ENCODE results near the gene EML6.
"Not testable (repeated sequence)": the region's sequence is repeated elsewhere in the genome, so short reads cannot be mapped to it uniquely, and the experiment has no call there.

Gene EML6

GRCh38 chr2:54838585-54839035, 115.1 kb downstream of the EML6 start:
- DNase-seq (ENCODE audit: low spot score): peak; percentile 60
- ChIA-PET POLR2A (ENCODE audit: low non-redundant PET) (no interaction called here), CTCF (interaction anchor here (0.5 to 1.5 kb wide), 21 partner anchors 10 to 733 kb away, joined by 3 to 8 read pairs (median 4); partner anchors contain the start of gene EML6)
- H3K27ac ChIP-seq: no peak overlapping the region
- peak; percentile 92 for TF ChIP-seq CTCF (conservative IDR thresholded peaks at IDR 0.05; ENCODE audit: low read depth)

DNA sequence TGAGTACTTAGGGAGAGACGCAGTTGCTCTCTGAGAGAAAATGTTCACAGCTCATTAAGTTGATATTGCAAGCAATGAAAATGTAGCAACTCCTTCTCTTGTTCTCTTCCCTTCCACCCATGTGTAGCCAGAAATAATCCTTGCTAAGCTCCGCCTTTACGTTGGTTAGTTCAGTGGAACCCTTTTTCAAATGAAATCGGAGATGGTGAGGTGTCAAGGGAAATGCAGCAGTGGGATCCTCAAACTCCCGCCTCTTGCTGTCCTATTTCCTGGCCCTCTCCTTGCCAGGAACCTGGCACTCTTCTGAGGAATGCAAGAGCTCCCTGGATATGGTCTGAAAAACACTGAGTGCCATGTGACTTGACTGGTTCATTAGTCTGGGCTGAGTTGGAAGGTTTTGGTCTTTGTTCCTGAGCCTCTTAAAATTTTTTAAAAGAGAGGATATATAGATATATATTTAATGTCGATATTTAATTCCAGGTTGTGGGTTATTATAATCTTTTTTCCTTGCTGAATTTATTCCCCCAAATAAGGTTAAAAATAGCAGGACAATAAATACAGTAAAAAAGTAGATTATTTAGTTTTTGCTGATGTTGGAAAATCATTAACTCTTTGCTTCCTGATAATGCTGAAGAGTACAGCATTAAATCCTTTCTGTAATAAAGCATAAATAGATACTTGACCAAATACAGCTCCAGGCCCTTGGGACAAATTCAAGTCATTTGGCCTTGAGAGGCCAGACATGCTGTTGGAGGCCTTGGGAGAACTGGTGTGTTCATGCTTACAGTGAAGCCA, 116.2 kb downstream of the EML6 start:
- ChIA-PET CTCF (interaction anchor here (0.6 to 1.5 kb wide), 8 partner anchors 16 to 201 kb away, joined by 3 to 8 read pairs (median 4); partner anchors contain the start of gene EML6), POLR2A (ENCODE audit: low non-redundant PET) (no interaction called here)
- DNase-seq (ENCODE audit: low spot score): no peak
- no peak overlapping the region for H3K27ac ChIP-seq
- no peak for TF ChIP-seq CTCF (conservative IDR thresholded peaks at IDR 0.05; ENCODE audit: low read depth)

DNA sequence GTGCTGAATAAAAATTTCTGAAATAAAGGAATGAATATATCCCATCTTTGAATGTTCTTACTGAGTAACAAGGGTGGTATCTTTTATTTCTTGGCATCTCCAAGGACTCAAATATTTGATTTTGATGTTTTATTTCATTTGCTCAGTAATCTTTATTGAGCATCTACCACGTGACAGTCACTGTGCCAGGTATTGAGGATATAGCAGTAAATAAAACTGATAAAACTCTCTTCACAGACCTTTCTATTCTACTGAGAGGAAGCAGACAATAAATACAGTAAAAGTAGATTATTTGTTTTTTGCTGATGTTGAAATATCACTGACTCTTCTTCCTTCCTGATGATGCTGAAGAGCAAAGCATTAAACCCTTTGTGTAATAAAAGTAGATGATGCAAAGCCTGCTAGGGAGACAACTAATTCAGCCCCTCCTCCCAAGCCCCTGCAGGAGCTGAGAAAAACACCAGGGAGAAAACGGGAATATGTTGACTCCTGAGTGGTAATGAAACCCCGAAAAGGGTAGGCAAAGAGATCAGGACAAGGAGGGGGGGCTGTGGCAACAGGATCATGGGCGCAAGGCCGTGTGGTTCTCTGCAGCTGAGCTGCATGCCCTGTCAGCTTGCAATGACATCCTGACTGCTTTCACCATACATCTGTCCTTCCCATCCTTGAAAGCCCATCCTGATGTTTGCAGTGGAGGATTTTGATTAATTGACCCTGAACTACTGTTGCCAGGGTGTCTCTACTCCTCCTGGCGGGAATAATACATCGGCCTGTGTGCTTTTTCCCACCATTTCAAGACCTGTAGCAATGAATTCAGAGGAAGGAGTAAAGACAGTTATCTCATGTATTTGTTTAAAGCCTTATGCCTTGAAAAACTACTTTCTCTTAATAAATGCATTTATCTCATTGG, 117.4 kb downstream of the EML6 start:
- H3K27ac ChIP-seq: no peak overlapping the region
- POLR2A ChIA-PET (ENCODE audit: low non-redundant PET): no interaction called here
- CTCF ChIA-PET: interaction anchor here (0.6 kb wide), 1 partner anchor 200 kb away, joined by 3 read pairs; no protein-coding TSS in a partner anchor
- TF ChIP-seq CTCF (conservative IDR thresholded peaks at IDR 0.05; ENCODE audit: low read depth): no peak
- DNase-seq (ENCODE audit: low spot score): no peak

GRCh38 chr2:54841500-54841899, 118.0 kb downstream of the EML6 start:
- POLR2A ChIA-PET (ENCODE audit: low non-redundant PET); DNase-seq (ENCODE audit: low spot score); H3K27ac ChIP-seq; CTCF ChIA-PET: not testable (repeated sequence)

- ChIA-PET POLR2A (ENCODE audit: low non-redundant PET) (no interaction called here), CTCF (interaction anchor here (0.6 kb wide), 1 partner anchor 141 kb away, joined by 3 read pairs; no protein-coding TSS in a partner anchor)
- TF ChIP-seq CTCF (conservative IDR thresholded peaks at IDR 0.05; ENCODE audit: low read depth): no peak
- DNase-seq (ENCODE audit: low spot score): no peak
- no peak overlapping the region for H3K27ac ChIP-seq
Observed at GRCh38 chr2:54845094-54845493, 121.6 kb downstream of the EML6 start.

GRCh38 chr2:54845514-54845913, 122.1 kb downstream of the EML6 start:
- TF ChIP-seq CTCF (conservative IDR thresholded peaks at IDR 0.05; ENCODE audit: low read depth): no peak
- H3K27ac ChIP-seq: no peak overlapping the region
- ChIA-PET POLR2A (ENCODE audit: low non-redundant PET) (no interaction called here), CTCF (interaction anchor here (0.6 kb wide), 1 partner anchor 141 kb away, joined by 3 read pairs; no protein-coding TSS in a partner anchor)
- no peak for DNase-seq (ENCODE audit: low spot score)

Data from RWPE1 (cell line).